BLaER1 (cell line): Measurements from ENCODE around the gene VAMP5.
"Not testable (repeated sequence)": the region's sequence is repeated elsewhere in the genome, so short reads cannot be mapped to it uniquely, and the experiment has no call there.

ENCODE experiments used
- H3K27ac ChIP-seq: shearing (Covaris generic); formaldehyde crosslinking; 2 replicates; pipeline ENCODE4 v1.8.1; 2022
- H3K27me3 ChIP-seq: shearing (Covaris generic); formaldehyde crosslinking; 2 replicates; pipeline ENCODE4 v1.8.1; 2022
- H3K36me3 ChIP-seq: shearing (Covaris generic); formaldehyde crosslinking; 2 replicates; pipeline ENCODE4 v1.8.1; 2022
- H3K4me1 ChIP-seq: shearing (Covaris generic); formaldehyde crosslinking; 2 replicates; pipeline ENCODE4 v1.8.1; 2022
- H3K4me2 ChIP-seq: shearing (Covaris generic); formaldehyde crosslinking; 2 replicates; pipeline ENCODE4 v1.8.1; 2022
- H3K4me3 ChIP-seq: shearing (Covaris generic); formaldehyde crosslinking; 2 replicates; pipeline ENCODE4 v1.8.1; 2022
- H3K9ac ChIP-seq: shearing (Covaris generic); formaldehyde crosslinking; 2 replicates; pipeline ENCODE4 v1.8.1; 2022
- H3K9me3 ChIP-seq: shearing (Covaris generic); formaldehyde crosslinking; 2 replicates; pipeline ENCODE4 v1.8.1; 2022
- H4K20me1 ChIP-seq: shearing (Covaris generic); formaldehyde crosslinking; 2 replicates; pipeline ENCODE4 v1.8.1; 2022
- Cebpa-rat ChIP-seq: shearing (Covaris generic); IDR thresholded peaks from 2 replicates; pipeline ENCODE4 v1.8.1; 2022

The VAMP5 gene

DNA sequence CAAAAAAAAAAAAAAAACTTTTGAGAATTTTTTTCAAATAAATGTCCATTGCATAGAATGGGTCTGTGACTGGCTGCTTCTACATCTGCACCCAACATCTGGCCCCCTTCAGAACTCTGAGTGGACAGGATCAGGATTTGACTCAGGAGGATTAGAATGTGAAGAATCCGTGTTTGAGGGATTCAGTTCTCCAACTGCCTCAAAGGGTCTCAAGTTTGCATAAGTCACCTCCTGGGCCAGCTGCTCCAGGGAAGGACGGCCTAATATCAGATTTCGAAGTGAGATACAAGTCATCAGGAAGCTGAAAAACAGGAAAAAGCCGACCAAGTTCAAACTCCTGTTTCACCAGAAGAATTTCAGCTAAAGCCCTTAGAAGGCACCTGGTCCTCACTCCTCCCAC is 34.4 kb upstream of the VAMP5 start:
- no peak for TF ChIP-seq Cebpa-rat
- H4K20me1 ChIP-seq = peaks cover 32% of the 10 kb centered on the region
- H3K4me2 ChIP-seq = peak overlapping the region; percentile 26; the same call in 1 of the 2 replicates
- peaks cover 87% of the 10 kb centered on the region for H3K36me3 ChIP-seq
- no peaks in the 10 kb centered on the region for H3K9me3 ChIP-seq
- peak overlapping the region; percentile 44; the same call in 1 of the 2 replicates for H3K9ac ChIP-seq
- no peak overlapping the region for H3K27ac ChIP-seq
- peaks cover 21% of the 10 kb centered on the region for H3K4me1 ChIP-seq
- H3K4me3 ChIP-seq = no peak overlapping the region
- no peaks in the 10 kb centered on the region for H3K27me3 ChIP-seq

DNA sequence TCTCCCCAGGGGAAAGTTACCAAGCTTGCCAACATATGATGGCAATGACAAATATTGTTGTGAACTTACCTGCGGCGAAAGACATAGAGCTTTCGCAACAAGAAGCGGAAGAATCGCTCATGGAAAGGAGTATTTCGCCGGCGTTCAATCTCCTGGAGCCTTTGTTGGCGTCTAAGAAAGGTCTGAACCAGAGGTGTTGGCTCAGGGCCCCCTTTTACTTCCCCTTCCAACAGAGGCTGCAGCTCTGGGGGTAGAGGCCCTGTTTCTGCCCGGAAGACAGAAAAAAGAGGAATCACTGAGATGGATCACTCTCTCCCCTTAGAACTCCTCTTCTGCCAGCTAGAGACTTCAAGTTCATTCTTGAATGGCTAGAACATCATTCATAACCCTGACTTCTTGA is 33.7 kb upstream of the VAMP5 start:
- Histone ChIP-seq H3K27ac (no peak overlapping the region), H3K36me3 (peaks cover 87% of the 10 kb centered on the region), H4K20me1 (peaks cover 25% of the 10 kb centered on the region), H3K4me1 (peaks cover 21% of the 10 kb centered on the region), H3K4me2 (peak overlapping the region; percentile 26; the same call in 1 of the 2 replicates), H3K9ac (peak overlapping the region; percentile 44; the same call in 1 of the 2 replicates), H3K4me3 (no peak overlapping the region), H3K27me3 (no peaks in the 10 kb centered on the region), H3K9me3 (no peaks in the 10 kb centered on the region)
- no peak for TF ChIP-seq Cebpa-rat

DNA sequence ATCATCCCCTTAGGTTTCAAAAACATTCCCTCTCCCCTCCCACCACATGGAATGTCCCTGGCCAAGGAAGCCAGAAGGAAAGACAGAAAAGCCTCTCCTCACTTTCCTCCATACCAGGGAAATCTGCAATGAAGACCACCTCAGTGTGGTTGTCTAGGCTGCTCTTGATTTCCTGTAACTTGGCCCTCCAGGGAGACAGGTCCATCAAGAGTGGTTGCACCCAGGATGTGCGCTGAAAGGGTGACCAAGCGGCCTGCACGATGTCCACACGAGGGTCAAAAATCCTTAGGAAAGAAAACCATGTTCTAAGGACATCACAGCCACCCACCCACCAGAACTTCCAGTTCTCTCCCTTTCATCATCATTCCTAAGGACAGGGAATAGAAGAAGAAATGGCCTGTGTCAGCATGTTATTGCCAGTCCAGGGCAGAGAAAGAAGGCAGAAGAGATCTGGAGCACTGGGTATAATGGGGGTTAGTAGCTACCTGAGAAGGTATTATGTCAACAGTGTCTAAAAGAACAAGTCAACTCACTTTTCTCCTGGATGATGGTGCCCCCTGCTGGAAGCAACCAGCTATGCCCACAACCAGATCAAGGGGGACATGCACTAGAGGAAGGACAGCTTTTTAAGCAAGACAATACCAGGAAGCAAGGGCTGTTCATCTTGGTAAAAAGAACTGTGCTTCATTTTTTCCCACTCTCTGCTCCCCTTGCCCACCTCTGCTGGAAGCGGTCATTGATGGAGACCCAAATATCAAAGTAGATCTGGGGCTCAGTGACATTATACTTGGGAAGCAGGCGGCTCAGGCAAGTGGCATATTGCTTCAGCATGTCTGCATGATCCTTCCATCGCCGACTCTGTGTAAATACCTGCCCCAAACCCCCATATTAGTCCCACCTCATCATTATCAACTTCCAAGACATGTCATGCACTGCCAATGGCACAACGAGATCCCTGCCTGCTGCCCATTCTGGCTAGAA is 32.2 kb upstream of the VAMP5 start:
- Histone ChIP-seq H3K36me3 (peaks cover 87% of the 10 kb centered on the region), H3K27me3 (no peaks in the 10 kb centered on the region), H3K27ac (no peak overlapping the region), H4K20me1 (peaks cover 14% of the 10 kb centered on the region), H3K4me2 (no peak overlapping the region), H3K4me1 (peaks cover 21% of the 10 kb centered on the region), H3K4me3 (no peak overlapping the region), H3K9me3 (no peaks in the 10 kb centered on the region), H3K9ac (no peak overlapping the region)
- no peak for TF ChIP-seq Cebpa-rat

DNA sequence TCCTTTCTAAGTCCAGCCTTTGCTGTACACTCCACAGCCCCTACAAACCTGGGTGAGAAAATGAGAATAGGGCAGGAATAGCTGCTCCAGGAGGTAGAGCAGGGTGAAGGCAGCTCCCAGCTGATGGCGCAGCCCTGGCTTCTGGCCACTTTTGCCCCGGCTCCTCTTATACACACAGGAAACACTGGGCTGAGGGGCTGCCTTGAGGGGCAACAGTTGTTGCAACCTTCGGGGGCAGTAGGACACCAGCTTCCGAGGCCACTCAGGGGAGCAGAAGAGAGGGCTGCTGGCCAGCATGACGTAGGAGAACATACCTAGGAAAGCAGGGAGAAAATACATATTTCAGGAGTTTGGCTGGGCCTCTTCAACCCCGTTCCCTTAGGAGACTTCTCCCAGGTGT is 31.0 kb upstream of the VAMP5 start:
- Histone ChIP-seq H3K27me3 (no peaks in the 10 kb centered on the region), H3K27ac (no peak overlapping the region), H3K9me3 (no peaks in the 10 kb centered on the region), H3K36me3 (peaks cover 95% of the 10 kb centered on the region), H4K20me1 (peaks cover 16% of the 10 kb centered on the region; the same call in 1 of the 2 replicates), H3K9ac (no peak overlapping the region), H3K4me3 (no peak overlapping the region), H3K4me2 (no peak overlapping the region), H3K4me1 (peaks cover 21% of the 10 kb centered on the region)
- no peak for TF ChIP-seq Cebpa-rat

DNA sequence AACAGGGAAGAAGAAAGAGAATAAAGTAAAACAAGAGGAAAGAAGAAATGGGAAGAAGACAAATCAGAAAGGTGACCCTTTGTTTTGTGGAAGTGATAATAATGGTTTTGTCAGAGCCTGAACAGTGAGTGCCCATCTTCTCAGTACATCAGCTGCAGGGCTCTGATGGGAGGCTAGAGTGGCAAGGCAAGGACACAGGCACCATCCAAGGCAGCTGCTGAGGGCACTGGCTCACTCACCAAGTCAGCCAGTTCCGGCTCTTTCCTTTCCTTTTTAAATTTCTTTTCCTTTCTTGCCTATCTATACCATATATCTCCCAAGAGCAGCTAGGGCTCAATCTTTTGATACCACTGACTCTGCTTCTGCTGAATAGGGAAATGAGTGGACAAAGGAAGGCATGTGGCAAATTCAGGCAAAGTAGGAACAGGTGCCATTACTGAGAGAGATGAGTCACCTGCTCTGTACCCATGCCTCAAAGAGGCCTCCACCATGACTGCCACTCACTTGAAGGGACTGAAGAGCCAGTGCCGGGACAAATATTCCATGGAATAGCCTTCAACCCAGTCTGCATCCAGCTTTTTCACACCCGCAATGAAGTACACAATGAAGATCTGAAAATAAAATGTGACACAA is 29.1 kb upstream of the VAMP5 start:
- H3K9me3 ChIP-seq = no peaks in the 10 kb centered on the region
- H3K36me3 ChIP-seq = peaks cover 95% of the 10 kb centered on the region
- H4K20me1 ChIP-seq = peaks cover 29% of the 10 kb centered on the region; the same call in 1 of the 2 replicates
- no peak overlapping the region for H3K27ac ChIP-seq
- no peak for TF ChIP-seq Cebpa-rat
- H3K4me2 ChIP-seq = no peak overlapping the region
- no peaks in the 10 kb centered on the region for H3K27me3 ChIP-seq
- no peak overlapping the region for H3K4me3 ChIP-seq
- H3K9ac ChIP-seq = 0 out of 2 replicates have a peak overlapping the region, but pooled peaks have one; percentile 48
- peaks cover 26% of the 10 kb centered on the region for H3K4me1 ChIP-seq

DNA sequence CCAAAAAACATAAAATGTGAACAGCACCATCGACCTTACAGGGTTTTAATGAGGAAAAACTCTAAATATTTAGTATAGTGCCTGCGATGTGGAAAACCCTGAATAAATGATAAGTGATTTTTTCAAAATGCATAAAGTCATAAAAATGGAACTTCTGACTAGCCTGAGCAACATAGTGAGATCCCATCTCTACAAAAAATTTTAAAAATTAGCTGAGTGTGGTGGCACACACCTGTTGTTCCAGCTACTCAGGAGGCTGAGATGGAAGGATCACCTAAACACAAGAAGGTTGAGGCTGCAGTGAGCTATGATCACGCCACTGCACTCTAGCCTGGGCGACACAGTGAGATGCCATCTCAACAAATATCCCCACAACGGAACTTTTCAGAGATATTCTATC is 27.1 kb upstream of the VAMP5 start:
- Histone ChIP-seq H3K27me3 (no peaks in the 10 kb centered on the region), H3K4me1 (peaks cover 22% of the 10 kb centered on the region), H4K20me1 (peaks cover 37% of the 10 kb centered on the region; the same call in 1 of the 2 replicates), H3K4me3 (no peak overlapping the region), H3K4me2 (no peak overlapping the region), H3K36me3 (peaks cover 77% of the 10 kb centered on the region), H3K27ac (no peak overlapping the region), H3K9ac (no peak overlapping the region), H3K9me3 (no peaks in the 10 kb centered on the region)
- no peak for TF ChIP-seq Cebpa-rat

DNA sequence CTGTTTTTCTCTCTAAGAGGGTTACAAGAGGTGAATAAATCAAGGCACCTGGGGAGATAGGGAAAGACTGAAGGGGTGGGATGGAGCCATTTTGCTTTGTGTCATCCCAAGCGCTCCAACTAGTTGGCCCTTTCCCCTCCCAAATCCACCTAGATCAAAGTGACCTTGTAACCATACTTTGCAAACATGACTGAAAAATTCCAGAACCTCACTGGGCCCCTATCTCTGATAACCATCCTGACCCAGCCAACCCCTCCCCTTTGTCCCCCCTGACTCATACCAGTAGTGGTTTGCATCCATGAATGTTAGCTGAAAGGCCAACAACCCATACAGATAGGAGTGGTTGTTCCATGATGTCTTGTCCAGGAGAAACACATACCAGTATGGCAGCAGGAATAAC is 26.1 kb upstream of the VAMP5 start:
- TF ChIP-seq Cebpa-rat = no peak
- Histone ChIP-seq H3K27me3 (no peaks in the 10 kb centered on the region), H3K27ac (no peak overlapping the region), H3K36me3 (peaks cover 67% of the 10 kb centered on the region), H3K9me3 (no peaks in the 10 kb centered on the region), H4K20me1 (peaks cover 37% of the 10 kb centered on the region; the same call in 1 of the 2 replicates), H3K4me2 (no peak overlapping the region), H3K4me3 (no peak overlapping the region), H3K4me1 (peaks cover 25% of the 10 kb centered on the region), H3K9ac (no peak overlapping the region)

DNA sequence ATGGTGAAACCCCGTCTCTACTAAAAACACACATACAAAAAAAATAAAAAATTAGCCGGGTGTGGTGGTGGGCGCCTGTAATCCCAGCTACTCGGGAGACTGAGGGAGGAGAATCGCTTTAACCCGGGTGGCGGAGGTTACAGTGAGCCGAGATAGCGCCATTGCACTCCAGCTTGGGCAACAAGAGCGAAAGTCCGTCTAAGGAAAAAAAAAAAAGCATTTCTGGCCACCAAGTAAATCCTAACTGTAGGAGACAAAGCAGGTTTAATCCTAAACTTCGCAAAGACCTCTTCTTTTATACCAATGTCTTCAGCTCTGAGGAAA is 23.9 kb upstream of the VAMP5 start:
- peaks cover 38% of the 10 kb centered on the region for H3K4me1 ChIP-seq
- not testable (repeated sequence) for H3K27me3 ChIP-seq, H3K9me3 ChIP-seq
- H3K36me3 ChIP-seq = peaks cover 45% of the 10 kb centered on the region
- H3K9ac ChIP-seq = peak overlapping the region; percentile 88
- H3K4me3 ChIP-seq = peak overlapping the region; percentile 71
- H4K20me1 ChIP-seq = peaks cover 37% of the 10 kb centered on the region; the same call in 1 of the 2 replicates
- H3K27ac ChIP-seq = peak overlapping the region; percentile 56; the same call in 1 of the 2 replicates
- H3K4me2 ChIP-seq = peak overlapping the region; percentile 98

DNA sequence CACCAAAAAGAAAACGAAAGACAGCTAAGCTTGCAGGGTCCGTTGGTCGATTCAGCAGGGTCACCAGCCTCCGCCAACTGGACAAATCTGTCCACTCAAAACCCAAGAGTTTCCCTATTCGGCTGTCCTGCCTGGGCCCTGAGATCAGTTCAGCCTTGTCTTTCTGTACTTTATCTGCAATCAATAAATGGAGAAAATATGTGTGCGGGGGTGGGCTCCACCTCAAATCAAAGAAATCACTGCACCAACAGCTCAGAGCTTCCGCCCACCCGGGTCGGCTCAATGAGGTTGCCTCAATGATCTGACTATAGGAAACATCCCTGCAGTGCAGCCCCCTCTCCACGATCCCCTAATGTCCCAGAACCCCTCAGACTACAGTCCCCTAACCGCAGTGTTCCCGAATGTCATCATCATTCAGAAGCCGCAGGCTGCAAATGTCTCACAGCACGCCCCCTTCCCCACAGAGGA is 23.4 kb upstream of the VAMP5 start:
- Histone ChIP-seq H3K9ac (peak overlapping the region; percentile 88), H4K20me1 (peaks cover 37% of the 10 kb centered on the region; the same call in 1 of the 2 replicates), H3K4me1 (peaks cover 38% of the 10 kb centered on the region), H3K9me3 (no peaks in the 10 kb centered on the region), H3K36me3 (peaks cover 40% of the 10 kb centered on the region), H3K4me3 (peak overlapping the region; percentile 71), H3K27me3 (no peaks in the 10 kb centered on the region), H3K4me2 (peak overlapping the region; percentile 98), H3K27ac (peak overlapping the region; percentile 56)
- no peak for TF ChIP-seq Cebpa-rat
